HG03575 (cell line): ENCODE measurements around the gene CRYBG1.

ENCODE experiments used
- ATAC-seq: cut with Tn5 transposase; IDR thresholded peaks from one replicate; pipeline ENCODE4 v1.9.1; 2021; ENCODE audit not compliant: unreplicated experiment, insufficient number of reproducible peaks, low FRiP score; ENCODE audit errors: extremely low read depth

CRYBG1 gene

DNA sequence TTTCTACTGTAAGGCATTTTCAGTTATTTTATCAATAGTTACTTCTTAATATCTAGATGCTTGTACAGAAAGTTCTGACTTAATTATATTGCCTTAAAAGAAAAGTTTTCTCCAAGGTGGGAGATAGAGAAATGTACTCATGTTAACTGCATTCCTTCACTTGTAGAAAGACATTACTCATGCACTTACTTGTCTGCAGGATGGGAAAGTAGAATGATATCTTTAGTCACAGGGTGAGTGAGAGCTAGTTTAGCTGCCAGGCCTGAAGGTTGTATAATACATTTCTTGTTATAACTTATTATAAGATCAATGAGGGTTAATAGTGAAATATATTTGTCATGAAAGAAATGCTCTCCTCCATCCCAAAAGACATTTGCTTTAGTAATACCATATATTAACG, 92.1 kb downstream of the CRYBG1 start:
- no peak for ATAC-seq

DNA sequence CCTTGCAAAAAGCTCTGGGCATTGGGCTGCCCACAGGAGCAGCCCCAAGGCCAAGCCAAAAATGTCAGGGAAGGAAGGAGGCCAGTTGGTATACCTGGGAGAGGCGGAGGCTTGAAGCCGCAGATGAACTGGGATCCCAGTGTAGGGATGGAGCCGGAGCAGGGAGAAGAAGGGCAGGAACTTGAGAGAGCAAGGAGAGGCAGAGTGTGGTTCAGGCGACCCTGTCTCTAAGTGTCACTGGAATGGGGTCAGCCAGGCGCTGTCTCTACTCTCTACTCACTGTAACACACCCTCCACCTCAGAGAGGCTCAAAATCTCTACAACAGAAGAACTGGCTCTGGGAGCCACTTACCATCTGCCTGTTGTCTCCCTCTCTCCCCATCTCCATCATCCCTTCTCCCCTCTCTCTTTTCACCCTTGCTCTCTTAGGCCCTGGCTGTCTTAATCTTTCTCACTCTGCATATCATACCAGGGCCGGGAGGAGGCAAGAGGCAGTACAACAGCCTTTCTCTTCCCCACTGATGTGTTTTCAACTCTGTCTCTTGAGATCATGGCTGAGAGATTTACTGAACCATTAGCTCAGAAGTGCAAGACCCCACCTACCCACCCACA, 93.3 kb downstream of the CRYBG1 start:
- no peak for ATAC-seq

DNA sequence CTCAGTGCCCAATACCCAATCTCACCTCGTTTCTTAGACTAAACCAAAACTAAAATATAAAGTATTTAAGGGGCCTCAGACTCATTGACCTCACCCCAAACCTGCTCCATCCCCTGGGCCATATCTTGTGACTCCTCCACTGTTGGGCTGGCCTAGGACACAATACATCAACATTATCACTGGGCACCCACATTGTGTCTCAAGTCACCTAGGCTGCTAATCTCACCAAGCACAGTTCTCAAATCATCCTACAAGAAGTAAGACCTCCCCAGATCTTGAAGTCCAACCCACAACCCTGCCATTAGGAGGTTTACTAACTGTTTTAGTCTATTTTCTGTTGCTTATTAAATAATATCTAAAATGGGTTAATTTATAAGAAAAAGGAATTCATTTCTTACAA, 96.2 kb downstream of the CRYBG1 start:
- no peak for ATAC-seq

GRCh38 chr6:106458021-106458986, 97.8 kb downstream of the CRYBG1 start:
- ATAC-seq, result no peak

- no peak for ATAC-seq
Observed at GRCh38 chr6:106460481-106460880, 100.0 kb downstream of the CRYBG1 start.

GRCh38 chr6:106461084-106461483, 100.6 kb downstream of the CRYBG1 start:
- ATAC-seq, result no peak

DNA sequence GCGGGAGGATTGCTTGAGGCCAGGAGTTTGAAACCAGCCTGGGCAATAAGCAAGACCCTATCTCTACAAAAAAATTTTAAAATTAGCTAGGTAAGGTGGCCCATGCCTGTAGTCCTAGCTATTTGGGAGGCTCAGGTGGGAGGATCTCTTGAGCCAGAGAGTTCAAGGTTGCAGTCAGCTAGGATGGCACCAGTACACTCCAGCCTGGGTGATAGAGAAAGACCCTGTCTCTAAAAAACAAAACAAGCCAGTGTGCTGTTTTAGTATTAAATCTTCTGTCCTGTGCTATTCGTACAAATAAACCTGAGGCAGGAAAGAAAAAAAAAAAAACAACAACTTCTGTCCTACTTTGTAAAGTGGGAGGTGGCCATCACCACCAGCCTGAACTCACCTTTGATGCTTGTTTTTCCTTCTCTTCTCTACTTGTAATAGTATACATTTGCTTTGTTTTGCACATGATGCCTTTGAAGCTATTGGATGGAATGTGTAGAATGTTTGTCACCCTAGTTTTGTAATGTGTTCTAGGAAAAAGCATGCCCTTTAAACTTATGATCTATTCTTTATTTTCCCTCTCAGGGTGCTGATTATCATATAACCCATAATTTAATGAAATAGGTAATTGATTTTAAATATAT, 102.5 kb downstream of the CRYBG1 start:
- no peak for ATAC-seq

DNA sequence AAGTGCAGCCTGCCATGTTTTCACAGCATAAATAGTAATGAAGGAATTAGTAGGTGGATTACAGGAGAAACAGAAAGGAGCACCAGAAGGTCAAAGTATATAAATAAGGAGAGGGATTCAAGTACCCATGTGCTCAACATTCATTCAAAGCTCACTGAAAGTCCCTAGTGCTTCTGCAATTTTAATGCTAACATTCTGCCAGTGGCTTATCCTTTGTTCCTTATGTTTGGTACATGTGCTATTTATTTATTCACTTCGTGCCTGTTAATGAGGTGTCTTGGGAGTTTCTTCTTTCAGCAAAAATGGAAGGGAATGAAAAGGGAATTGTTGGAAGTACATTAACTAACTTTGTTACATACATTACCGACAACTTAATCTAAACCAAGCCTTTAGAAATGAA, 105.7 kb downstream of the CRYBG1 start:
- ATAC-seq, result no peak

DNA sequence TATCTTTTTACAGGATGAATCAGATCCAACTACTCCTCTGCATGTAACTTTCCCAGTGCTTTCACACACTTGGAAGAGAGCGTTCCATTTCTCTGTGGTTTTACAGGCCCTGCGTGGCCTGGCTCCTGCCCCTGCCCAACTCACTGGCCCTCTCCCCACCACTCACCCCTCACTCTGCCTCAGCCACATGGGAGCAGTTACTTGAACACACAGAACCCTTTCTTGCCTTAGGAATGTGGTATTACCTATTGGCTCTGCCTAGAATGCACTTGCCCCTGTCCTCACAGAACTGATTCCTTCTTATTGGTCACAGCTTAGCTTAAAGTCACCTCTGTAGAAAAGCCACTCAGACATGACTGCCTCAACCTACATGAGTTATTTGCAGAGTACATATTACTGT, 108.4 kb downstream of the CRYBG1 start:
- ATAC-seq, result no peak

- no peak for ATAC-seq
Observed at GRCh38 chr6:106469882-106470281, 109.4 kb downstream of the CRYBG1 start.

- no peak for ATAC-seq
Observed at GRCh38 chr6:106470316-106470715, 109.8 kb downstream of the CRYBG1 start.

DNA sequence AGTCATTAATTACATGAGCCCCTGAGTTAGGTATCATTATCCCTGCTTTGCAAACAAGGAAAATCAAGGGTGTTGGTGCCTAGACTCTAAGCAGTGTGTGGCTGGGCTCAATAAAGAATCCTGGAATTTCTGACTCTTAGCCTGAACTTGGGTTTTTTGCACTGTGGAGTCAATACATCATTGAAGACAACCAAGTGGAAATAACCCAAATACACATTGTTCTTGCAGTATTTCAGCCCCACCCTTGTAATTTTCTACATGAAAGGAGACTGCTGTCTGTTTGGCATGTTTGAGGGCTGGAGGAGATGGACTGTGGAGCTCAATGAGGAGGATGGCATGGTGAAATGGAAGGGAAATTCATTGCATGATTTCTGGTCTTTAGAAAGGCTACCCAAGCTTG, 110.3 kb downstream of the CRYBG1 start:
- ATAC-seq, result no peak

GRCh38 chr6:106473812-106474211, 113.3 kb downstream of the CRYBG1 start:
- ATAC-seq, result no peak

DNA sequence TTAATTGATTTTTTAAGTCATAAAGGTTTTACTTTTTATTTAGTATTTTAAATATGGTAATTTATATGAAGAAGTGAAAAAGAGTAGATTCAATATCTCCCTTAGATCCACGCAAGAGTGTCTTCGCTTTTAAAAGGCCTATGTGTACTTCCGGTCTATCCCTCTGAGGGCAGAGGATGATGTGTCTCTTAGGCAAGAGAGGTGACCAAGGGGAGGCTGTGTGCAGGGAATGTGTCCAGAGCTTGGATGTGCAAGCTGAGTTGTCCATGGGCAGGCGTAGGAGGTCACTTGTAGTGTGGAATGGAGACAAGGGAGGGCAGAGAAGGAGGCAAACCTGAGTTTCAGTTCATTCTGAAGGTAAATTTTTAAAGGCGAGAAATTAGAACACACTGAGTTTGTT, 113.9 kb downstream of the CRYBG1 start:
- no peak for ATAC-seq

DNA sequence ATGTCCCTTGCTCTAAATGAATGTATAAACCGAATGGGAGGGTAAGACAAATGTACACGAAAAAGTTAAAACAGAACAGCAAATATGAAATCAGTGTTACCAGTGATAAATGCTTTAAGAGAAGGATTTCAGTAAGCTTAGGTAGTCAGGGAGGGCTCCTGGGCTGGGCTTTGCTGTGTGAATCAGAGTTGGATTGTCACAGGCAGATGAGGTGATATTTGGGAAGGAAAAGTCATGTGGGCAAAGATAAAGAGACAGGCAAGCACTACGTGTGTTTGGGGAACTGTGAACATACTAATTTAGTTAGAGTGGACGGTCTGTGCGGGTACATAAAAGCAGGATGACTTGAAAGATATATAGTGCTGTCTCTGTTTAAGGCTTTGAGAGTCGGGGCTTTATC, 114.8 kb downstream of the CRYBG1 start:
- ATAC-seq, result no peak

DNA sequence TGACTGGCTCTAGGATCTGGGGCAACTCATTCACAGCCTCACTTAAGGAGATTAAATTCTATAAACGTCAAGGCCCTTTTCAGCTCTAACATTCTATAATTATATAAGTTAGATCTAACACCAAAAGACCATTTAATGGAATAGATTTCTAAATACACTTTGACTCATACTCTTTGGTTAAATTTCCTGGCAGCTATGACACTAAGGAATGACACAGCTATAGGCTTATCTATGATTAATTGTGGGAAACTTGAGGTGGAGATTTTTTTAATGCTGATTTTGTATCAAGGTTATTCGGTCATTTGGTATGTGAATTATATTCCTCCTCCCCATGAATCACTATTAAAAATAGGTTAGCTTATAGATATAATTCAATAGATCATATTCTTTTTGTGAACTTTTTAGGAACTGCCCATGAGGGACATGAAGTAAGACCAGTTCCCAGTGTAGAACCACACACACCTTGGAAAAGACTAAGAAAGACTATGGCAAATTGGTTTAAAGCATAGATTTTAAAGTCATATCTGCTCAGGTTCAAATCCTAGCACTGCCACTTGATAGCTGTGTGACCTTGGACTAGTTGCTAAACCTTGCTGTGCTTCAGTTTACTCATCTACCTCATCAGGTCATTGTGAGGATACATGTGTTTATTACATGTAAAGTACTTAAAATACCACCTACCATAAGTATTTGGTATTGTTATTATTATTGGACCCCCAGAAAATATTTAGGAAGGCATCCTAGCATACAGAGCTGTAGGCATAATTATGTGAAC, 116.0 kb downstream of the CRYBG1 start:
- no peak for ATAC-seq

DNA sequence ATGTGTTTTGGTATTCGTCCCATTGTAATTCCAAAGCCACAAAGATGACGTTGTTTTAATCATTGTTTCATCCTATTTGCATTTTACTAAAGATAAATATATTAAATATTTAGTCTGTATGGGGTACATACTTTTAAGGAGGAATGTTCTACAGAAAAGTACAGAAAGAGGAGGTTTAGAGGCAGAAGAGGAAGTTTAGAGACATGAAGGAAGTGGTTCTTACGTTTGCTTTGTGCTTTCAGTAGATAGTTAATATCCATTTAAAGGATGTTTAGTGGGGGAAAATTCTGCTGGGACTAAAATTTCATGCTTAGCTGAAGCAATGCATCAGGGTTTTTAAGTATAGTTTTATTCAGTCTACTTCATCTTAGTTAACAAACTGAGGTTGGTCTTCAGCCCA, 116.6 kb downstream of the CRYBG1 start:
- no peak for ATAC-seq

- ATAC-seq, result no peak
Observed at GRCh38 chr6:106477790-106478189, 117.3 kb downstream of the CRYBG1 start.

- no peak for ATAC-seq
Observed at GRCh38 chr6:106486236-106486635, 125.7 kb downstream of the CRYBG1 start.
